ENCODE data around the gene PRKCA.
"Not testable (repeated sequence)": the region's sequence is repeated elsewhere in the genome, so short reads cannot be mapped to it uniquely, and the experiment has no call there.

The PRKCA gene

DNA sequence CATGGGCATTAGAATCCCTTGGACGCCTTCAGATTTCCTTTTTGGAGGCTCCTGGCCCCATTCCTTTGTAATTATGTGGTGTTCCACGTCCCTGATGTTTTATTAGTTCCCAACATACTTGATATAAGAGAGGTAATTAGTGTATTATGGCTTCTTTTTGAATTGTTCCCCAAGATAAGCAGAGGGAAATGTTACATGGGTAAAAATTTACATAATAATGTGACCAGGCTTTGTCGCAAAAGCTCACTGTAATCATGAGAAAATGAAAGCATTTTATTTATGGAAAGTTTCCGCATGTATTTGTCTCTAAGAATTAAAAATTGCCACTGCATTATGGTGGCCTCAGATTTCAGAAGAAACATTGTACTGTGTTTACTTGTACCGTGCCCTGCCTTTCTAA lies 177.8 kb downstream of the PRKCA start:
- in situ Hi-C loops (cut with MboI; ENCODE audit: low sequenced_read_pairs), result no loop called here

DNA sequence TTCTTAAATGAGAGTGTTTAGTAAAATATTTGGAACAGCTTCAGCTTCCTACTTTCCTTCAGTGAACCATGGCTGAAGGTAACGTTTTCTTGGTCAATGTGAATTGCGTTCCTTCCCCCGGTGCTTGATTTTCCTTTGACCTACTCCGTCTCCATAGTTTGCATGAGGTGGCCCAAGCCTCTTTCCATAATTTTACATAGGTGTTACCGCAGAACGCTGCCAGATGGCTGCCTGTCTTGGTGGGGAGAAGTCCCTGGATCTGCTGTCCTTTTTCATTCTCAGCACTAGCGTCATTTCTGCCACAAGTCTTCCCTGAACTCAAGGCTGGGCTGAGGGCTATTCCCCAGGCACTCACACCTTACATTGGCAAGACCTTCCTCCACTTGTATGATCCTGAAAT lies 178.4 kb downstream of the PRKCA start:
- in situ Hi-C loops (cut with MboI; ENCODE audit: low sequenced_read_pairs), result no loop called here

DNA sequence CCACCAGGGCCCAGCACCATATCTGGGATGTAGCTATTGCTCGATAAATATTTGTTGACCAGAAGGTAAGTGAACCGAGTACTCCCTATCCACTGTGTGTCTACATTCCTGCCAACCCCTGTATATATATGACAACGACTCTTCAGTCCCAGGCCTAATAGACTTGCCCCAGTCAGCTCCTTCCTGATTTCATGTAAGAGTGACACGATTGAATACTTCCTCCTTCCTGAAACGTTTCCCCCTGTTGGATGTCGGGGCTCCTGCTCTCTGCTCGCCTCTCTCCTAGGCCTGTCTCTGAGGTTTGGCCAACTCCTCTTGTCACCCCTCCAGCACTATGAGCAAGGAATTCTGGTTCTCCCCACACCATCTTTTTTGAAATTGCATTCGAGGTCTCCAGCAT lies 178.9 kb downstream of the PRKCA start:
- in situ Hi-C loops (cut with MboI; ENCODE audit: low sequenced_read_pairs), result no loop called here

DNA sequence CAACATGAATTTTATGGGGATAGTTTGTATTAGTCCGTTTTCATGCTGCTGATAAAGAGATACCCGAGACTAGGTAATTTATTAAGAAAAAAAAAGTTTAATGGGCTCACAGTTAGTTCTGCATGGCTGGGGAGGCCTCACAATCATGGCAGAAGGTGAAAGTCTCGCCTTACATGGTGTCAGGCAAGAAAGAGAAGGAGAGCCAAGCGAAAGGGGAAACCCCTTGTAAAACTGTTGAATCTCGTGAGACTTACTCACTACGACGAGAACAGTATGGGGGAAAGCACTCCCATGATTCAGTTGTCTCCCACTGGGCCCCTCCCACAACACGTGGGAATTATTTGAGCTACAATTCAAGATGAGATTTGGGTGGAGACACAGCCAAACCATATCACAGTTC lies 181.5 kb downstream of the PRKCA start:
- in situ Hi-C loops (cut with MboI; ENCODE audit: low sequenced_read_pairs), result no loop called here

GRCh38 chr17:66485309-66485947 lies 183.0 kb downstream of the PRKCA start:
- in situ Hi-C loops (cut with MboI; ENCODE audit: low sequenced_read_pairs), result no loop called here

GRCh38 chr17:66487121-66487520 lies 184.7 kb downstream of the PRKCA start:
- in situ Hi-C loops (cut with MboI; ENCODE audit: low sequenced_read_pairs), result no loop called here

- in situ Hi-C loops (cut with MboI; ENCODE audit: low sequenced_read_pairs), result no loop called here
These were observed 185.6 kb downstream of the PRKCA start for GRCh38 chr17:66487981-66488468.

- in situ Hi-C loops (cut with MboI; ENCODE audit: low sequenced_read_pairs), result no loop called here
These were observed 186.5 kb downstream of the PRKCA start for GRCh38 chr17:66488864-66489263.

DNA sequence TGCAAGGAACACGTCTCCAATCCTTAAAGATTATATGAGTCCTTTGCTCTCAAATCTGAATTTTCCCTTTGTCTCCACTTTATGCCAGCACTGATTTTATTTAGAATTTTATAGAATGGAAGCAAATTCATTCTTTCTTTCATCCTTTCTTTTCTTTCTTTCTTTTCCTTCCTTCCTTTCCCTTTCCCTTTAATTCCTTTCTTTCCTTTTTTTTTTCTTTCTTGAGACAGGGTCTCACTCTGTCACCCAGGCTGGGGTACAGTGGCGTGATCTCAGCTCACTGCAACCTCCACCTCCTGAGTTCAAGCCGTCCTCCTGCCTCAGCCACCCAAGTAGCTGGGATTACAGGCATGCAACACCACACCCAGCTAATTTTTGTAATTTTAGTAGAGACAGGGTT lies 187.2 kb downstream of the PRKCA start:
- in situ Hi-C loops (cut with MboI; ENCODE audit: low sequenced_read_pairs), result not testable (repeated sequence)

DNA sequence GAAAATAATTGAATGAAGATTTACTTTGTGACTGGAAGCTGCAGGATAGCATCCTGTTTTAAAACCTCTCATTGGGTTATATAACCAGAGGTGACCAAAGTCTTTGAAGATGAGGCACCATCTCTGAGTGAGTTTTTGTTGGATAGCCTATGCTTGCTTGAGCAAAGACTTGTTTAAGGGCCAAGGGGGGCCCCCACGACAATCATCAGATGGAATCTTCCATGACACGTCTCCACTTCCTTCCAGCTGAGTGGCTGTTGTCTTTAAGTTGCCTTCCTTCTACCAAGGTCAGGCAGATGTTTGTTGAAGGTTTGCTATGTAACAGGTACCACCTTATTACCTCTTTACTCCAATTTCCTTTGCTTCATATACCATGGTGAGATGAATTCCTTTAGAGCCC lies 188.8 kb downstream of the PRKCA start:
- in situ Hi-C loops (cut with MboI; ENCODE audit: low sequenced_read_pairs), result no loop called here

GRCh38 chr17:66491665-66492064 lies 189.3 kb downstream of the PRKCA start:
- in situ Hi-C loops (cut with MboI; ENCODE audit: low sequenced_read_pairs), result no loop called here

- in situ Hi-C loops (cut with MboI; ENCODE audit: low sequenced_read_pairs), result no loop called here
These were observed 189.7 kb downstream of the PRKCA start for GRCh38 chr17:66492080-66492479.

DNA sequence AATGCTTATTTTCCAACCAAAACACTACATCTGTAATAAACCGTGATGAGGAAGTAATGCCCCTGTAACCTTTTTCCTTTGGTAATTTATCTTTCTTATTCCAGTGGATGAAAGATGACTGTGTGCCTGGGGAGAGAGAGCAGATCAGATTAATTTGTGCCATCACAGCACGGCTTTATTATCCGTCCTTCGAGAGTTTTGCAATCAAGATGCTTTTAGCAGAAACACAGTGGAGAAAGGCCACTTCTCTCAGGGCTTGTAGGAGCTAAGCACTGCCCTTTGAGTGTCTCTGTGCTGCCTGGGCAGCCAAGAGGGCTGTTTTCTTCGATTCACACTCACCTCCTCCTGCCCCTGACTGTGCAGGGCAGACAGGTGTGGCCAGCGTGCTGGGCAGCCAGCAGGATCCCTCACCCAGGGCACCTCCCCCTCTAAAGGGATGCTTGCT lies 190.2 kb downstream of the PRKCA start:
- in situ Hi-C loops (cut with MboI; ENCODE audit: low sequenced_read_pairs), result no loop called here

GRCh38 chr17:66493283-66494019 lies 191.0 kb downstream of the PRKCA start:
- in situ Hi-C loops (cut with MboI; ENCODE audit: low sequenced_read_pairs), result no loop called here

DNA sequence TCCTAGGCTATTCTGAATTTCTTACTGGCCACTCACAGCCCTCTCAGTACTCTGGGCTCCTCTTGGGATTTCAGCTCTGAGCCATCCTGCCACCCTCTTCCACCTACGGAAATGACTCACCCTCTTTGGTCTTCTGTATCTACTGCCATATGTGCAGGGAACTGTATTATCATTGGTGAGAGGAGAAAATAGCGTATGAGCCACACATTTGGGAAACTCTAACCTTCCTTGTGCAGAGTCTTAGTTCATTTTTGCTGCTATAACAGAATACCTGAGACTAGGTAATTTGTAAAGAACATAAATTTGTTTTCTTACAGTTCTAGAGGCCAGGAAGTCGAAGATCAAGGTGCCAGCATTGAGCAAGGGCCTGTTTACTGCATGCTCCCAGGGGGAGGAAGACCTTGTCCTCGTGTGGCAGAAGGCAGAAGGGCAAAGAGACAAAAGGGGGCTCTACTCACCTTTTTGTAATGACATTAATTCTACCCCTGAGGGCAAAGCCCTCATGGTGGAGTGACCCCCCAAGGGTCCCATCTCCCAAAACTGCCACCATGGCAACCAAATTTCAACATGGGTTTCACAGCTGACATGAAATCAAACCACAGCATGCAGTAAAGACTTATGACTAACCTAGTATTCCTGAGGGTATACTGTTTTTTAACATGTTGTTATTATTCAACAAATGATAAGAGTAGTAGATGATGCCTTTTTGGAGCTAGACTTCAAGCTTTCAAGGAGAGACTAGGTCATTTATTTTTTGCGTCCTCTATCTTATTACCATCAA lies 191.8 kb downstream of the PRKCA start:
- in situ Hi-C loops (cut with MboI; ENCODE audit: low sequenced_read_pairs), result no loop called here

- in situ Hi-C loops (cut with MboI; ENCODE audit: low sequenced_read_pairs), result no loop called here
These were observed 192.6 kb downstream of the PRKCA start for GRCh38 chr17:66495035-66495434.

- in situ Hi-C loops (cut with MboI; ENCODE audit: low sequenced_read_pairs), result no loop called here
These were observed 193.9 kb downstream of the PRKCA start for GRCh38 chr17:66496306-66496705.

- in situ Hi-C loops (cut with MboI; ENCODE audit: low sequenced_read_pairs), result no loop called here
These were observed 196.2 kb downstream of the PRKCA start for GRCh38 chr17:66498580-66498979.

DNA sequence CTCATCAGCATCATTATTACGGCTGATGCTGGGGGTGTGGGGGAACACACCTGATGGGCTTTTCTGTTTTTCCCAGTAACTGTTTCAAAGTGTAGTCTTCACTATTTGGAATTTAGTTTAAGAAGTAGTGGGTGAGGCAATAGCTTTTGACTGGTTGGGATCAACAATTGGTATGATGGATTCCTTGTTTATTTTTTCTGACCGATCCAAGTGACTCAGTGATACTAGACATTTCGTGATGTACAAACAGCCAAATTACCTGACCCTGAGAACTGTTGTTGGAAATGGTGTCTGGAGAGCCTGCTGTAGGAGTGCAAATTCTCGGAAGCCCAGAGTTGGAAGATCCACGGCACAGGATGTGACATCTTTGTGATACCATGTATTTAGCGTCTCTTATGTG lies 204.2 kb downstream of the PRKCA start:
- in situ Hi-C loops (cut with MboI; ENCODE audit: low sequenced_read_pairs), result no loop called here

GRCh38 chr17:66507103-66507923 lies 204.9 kb downstream of the PRKCA start:
- in situ Hi-C loops (cut with MboI; ENCODE audit: low sequenced_read_pairs), result no loop called here
